SHP77 treated with DMSO at 0.1 percent for 48 hours (cell line): Measurements from ENCODE around the gene HTATSF1.

Source experiments
- DNase-seq: peaks from one replicate; lab custom pipeline; 2025; lab: John Stamatoyannopoulos, UW

HTATSF1 gene

DNA sequence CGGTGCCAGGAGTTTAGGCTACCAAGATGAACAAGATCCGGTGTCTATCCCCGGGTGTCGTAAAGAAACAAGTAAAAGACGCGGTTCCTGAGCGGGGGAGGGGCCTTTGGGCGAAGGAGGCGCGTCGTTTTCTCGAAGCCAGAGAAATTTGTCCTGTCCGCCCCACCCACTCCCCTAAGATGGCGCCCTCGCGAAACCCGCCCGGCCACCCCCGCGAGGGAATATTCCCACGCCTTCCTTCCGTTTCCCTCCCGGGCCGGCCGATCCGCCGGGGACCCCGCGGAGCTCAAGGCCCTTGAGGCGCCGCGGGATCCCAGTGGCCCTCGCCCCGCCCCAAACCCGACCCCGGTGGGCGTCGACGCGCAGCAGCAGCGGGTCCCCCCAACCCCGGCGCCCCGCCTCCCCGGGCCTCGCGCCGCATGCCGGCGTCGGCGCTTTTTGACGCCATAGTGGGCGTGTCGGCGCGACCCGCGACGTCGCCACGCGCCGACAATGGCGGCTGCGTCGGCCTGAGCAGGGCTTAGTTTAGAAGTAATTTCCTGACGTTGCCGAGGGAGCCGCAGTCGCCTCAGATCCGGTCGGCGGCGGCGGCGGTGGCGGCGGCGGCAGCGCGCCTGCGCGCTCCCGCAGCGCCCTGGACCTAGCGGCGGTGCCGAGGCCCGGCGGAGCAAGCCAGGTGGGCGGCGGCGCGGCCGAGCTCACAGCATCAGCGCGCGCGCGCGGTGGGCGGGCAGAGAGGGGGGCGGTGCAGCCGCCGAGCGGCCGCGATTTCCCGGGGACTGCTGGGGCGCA is 432 bp upstream of the HTATSF1 start:
- DNase-seq, result peak; percentile 6

DNA sequence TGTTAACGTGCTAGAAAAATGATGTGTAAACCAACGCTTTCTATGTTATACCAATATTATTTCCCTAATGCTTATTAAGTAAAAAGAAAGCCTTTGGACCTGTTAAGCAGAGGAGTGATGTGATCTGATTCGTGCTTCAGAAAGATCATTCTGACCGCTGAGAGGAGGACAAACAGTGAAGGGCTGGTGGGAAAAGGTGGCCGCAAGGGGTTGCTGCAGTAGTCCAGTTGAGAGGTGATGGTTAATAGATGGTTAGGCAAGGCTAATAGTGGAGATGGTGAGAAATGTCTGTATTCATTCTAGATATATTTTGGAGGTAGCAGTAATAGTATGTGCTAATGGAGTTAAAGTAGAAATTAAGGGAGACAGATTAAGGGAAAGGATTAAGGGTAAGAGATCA is 21.7 kb downstream of the HTATSF1 start:
- DNase-seq, result no peak

DNA sequence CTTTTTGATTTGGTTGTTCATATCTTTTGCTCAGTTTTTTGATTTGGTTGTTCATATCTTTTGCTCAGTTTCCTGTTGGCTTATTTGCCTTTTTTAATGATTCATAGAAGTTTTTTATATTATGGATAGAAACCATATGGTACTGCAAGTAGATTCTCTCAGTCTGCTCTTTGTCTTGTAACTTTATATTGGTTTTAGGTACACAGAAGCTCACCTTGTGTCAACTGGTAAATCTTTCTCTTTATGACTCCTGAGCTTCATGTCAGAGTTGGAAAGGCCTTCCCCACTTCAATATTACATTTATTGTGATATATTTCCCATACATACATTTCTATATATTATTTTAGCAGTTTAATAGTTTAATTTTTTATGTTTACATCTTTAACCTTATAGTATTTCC is 26.4 kb downstream of the HTATSF1 start:
- no peak for DNase-seq

DNA sequence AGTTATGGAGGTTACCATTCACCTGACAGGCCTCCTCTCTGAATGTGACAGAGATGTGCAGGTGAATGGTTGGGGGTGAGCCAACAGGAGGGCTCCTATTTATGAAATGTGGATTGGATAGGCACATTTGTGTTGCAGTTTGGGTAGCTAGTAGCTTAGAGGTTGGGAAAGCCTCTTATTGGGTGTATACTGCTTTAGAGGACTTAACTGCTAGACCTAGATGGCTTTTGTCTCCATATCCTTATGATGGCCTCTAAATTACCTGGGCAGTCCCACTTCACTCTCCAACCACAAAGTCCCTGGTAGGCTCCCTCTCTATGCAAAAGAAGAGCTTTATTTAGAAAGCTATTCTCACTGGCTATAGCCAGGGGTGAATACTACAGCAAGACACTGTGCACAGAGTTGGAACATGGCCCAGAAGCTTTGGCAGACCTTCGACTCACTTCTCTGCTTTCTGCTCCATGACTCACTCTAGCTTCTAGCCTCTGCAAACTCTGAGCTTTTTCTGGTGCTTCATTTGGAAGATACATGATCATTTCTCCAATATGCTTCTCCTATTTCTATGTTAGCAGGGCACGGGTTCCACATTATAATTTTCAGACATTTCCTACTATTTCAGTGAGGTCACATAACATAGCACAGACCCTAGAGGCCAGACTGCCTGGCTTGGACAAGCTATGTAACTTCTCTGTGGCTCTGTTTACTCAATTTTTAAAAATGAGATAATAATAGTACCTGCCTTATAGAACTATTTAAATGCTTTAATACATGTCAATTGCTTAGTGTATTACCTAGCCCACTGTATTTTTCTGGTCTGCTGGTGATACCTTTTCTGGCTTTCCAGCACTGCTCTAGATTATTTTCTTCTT is 28.6 kb downstream of the HTATSF1 start:
- DNase-seq, result no peak

DNA sequence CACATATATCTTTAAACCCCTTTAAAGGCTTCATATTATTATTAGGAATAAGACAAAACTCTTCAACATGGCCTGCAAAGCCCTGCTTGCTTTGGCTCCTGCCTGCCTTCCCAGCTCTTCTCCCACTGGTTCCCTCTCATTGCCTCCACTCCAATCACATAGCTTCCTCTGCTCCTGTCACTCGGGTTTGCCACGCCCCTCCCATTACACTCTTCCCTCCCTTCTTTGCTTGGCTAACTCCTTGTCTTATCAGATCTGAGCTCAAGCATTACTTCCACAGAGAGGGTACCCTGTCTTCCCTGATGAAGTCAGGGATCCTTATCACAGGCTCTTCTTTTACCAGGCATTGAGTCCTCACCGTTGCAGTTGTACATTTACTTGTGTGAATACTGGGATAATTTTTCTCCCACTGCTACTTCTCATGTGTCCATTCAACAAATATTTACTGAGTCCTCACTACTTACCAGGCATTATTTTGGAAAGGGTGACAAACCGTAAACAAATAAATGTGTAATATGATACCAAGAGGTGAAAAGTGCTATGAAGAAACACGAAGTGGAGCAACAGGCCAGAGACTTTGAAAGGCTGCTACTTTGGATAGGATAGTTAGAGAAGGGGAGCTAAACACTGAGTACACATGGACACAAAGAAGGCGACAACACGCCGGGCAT is 31.4 kb downstream of the HTATSF1 start:
- DNase-seq, result no peak

DNA sequence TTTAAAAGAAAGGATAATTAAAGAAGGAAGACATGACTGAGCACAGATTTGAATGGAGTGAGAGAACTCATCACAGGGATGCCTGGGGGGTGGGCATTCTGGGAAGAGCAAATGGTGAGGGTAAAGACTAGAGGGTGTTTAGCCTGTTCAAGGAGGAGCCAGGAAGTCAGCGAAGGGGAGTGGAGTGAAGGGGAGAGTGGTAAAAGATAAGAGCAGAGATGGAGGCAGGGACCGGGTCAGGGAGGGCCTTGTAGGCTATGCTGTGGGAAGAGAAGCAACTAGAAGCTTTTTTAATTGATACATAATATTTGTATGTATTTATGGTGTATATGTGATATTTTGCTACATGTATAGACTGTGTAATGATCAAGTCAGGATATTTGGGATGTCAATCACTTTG is 32.4 kb downstream of the HTATSF1 start:
- DNase-seq, result no peak

DNA sequence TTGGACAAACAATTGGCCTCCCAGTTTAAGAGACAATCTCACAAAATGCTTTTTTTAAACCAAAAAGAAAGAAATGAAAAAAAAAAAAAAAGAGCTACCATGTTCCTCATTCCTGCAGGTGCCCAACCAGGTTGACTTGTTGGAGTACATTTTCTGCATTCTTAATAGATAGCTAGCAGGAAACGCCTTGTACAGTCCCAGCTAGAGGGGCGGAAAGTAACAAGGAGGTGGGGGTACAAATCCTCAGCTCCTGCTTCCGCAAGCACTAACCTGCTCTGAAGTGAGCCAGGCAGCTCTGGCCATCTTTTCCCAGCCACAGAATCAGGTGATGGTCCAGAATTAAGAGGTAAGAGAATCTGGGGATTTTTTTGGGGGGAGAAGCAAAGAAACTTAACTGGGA is 34.6 kb downstream of the HTATSF1 start, which contains the start of gene VGLL1:
Gene VGLL1 (plus strand): TSS at position 265 of the 400 bp plus-strand sequence. CDS start 3,806 bp downstream, outside the sequence.
- DNase-seq, result no peak

DNA sequence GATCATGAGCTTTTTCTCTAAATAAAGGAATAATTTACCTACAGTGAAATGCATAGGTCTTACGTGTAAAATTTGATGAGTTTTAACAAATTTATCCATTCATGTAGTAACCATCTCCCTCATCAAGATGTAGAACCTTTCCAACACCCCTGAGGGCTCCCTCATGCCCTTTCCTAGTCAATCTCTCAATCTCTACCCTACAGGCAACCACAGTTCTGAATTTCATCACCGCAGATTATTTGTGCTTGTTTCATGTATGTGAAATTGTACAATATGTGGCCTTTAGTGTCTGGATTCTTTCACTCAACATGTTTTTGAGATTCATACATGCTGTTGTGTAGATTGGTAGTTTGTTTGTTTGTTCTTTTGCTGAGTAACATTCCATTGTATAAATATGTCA is 36.7 kb downstream of the HTATSF1 start:
- no peak for DNase-seq

DNA sequence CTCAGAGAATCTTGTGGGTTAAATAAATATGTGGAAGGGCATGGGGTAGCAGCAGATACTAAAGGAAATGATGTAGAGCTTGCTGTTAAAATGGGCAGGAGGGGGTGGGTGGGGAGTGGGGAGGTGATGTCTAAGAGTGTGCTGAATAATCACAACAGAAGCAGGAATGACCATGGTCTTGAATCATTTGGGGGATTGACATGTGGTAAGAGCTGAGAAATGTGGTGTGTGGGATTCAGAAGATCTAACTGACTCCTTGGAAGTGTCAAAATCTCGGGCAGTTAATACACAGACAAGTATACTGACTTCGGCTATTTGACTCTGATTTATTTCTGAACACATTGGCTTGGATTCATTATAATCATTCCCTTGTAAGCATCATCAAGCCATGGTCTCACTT is 41.4 kb downstream of the HTATSF1 start:
- no peak for DNase-seq

DNA sequence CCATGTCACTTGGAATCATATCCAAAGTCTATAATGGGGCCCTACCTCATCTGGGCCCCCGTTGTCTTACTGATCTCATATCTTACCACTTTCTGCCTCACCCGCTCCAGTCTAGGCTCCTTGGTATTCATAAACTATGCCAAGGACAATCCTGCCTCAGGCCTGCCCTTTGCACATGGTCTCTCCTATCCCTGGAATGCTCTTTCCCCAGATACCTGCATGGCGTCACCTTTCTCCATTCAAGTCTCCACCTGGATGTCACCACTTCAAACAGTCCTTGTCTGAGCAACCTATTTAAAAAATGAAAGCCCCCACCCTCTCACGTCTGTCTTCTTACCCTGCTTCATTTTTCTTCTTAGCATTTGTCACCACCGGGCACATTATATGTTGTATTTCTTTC is 42.8 kb downstream of the HTATSF1 start:
- DNase-seq, result no peak

DNA sequence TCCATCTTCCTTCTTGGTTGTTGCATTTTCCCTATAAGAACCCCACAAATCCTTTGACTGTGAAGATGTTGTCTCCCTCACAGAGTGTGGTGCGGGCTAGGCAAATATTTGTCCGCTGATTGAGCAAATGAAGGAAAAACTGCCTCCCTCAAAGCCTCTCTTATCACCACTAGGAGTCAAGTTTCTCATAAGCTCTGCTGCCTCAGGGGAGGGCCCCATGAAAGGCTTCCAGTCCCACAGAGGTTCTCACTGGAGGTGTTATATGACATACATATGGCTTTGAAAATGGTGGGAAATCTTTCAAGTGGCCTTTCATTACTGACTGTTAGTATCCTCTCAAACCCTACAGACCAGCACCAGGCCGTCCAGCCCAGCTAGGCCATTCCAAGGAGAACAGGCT is 43.9 kb downstream of the HTATSF1 start:
- no peak for DNase-seq

DNA sequence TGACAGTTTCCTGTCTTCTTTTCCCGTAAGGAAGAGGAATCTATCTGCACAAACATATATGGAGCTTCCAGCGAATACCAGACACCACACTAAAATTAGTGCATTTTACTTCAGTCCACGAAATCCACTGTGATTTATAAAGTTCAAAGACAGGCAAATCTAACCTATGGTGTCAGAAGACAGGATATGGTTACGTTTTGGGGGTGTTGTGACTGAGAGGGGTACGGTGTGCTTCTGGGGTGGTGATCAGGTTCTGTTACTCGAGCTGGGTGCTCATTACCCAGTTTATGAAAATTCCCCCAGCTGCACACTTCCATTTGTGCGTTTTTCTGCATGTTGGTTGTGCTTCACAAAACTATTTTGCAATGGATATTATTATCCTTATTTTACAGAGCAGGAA is 44.9 kb downstream of the HTATSF1 start:
- no peak for DNase-seq

DNA sequence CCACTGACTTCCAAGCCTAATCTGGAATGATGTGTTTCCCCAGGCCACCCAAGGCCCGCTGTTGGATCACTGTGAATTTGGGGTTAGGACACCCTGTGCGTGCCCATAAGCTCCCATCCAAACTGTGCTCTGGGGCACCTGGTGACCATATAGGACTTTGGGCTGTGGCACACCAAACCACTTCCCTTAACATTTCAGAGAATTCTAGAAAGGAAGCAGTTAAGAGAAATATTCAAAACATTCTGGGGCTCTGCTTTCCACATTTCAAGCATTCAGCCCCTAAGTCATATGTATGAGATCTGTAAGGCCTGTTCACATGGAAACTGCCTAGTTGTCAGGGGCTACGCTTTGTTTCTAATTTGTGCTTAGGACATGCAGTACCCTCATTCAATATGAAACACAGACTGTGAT is 49.0 kb downstream of the HTATSF1 start:
- no peak for DNase-seq

DNA sequence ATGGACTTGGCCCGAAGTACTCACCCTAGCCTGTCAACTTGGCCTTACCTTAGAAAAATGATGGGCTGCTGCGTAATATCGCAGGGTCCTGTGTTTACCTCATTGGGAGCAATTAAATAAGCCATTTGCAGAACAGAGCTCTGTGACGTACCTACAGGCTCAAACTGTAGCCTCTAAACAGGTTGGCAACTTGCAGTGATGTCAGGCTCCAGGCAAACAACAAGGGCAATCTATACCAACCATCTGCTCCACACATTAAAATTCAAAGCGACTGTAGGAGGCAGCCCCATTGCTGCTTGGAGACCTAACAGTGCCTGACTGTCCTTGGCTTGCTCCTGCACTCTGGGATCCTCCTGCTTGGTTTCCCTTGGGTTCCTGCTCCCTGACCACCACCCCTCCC is 51.8 kb downstream of the HTATSF1 start:
- DNase-seq, result no peak

DNA sequence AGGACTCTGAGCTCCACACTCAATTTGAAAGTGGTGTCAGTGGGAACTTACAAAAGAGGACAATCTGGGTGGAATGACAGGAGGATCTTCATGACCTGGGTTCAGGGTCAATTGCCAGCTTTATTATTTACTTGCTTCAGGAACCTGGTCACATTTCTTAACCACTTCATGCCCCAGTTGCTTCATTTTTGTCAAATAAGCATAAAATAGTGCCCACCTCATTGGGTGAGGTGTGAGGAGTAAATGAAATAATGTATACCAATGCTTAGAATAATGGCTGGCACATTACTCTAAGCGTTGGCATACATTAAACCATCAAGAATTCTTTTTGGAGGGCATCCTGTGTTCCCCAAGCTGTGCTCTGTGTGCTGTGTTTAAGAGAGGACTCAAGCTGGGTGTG is 54.0 kb downstream of the HTATSF1 start:
- DNase-seq, result no peak

DNA sequence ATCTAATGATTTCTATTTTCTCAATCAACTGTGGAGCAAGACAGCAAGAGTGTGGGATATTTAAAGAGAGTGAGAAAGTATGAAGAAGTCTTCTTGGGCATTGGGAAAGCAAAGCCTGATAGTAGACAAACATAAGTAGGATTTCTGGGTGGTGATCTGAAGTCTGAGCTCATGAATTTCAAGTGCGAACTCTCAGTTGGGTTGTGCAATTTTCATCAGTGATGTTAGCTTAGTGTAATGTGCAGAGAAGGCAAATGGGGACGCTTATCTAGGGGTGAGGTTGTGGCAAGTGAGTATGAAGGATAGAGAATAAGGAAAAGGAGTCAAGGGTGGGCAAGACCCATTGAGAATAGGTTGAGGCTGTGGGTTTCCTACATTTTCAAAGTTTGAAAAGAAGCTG is 58.3 kb downstream of the HTATSF1 start:
- no peak for DNase-seq
